Measurements from ENCODE around the gene PALB2. TPM values are rescaled to one million over a fixed set of nuclear protein-coding genes. Genes with fewer than 3 reads are reported as not detected.

PALB2 gene
- total RNA-seq, 2 experiments from 2014 or later, result 3.8 to 5.1 TPM

DNA sequence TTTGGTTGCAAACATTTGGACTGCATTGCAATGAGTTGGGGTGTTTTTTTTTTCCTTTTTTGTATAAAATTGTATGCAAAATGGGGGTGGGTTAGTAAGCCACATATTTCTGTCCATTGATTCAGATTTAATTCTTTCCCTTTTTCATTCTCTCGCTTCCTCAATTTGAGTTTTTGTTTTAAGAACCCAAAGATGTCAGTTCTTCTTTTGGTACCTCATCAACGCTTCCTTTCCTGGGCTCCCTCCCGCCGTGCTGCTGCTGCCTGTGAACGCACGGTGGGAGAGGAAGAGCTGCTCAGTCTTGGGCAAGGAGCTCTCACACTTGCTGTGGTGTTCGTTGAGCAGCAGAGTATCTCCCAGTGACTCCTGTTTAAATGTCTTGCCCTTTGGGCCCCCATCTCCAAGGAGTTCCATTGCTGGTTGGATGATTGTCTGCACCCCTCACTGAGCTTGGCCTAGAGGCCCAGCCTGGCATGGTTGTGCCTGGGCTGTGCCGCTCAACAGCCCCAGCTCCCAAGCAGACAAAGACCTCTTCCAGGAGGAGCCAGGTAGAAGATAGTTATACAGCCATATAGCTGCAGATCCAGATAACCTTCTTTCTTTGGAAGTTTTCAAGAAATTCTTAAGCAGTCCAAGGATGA, 70.0 kb downstream of the PALB2 start:
- DNase-seq (peak in 2 of 14 experiments; percentile 11 to 21), ATAC-seq (ENCODE audit: poor library complexity) (no peak)
- H3K4me1 ChIP-seq (ENCODE audit: insufficient read depth, low read length), result no peaks in the 10 kb centered on the region
- no peaks in the 10 kb centered on the region for H3K9me3 ChIP-seq (ENCODE audit: control insufficient read depth in 1 of 2, insufficient read depth in 1 of 2, low read length in 2 of 2)
- ChIA-PET POLR2A (no interaction called here), CTCF (no interaction called here)
- Mint-ChIP-seq H3K4me1 (ENCODE audit: low read depth) (no peaks in the 10 kb centered on the region), H3K9me3 (no peaks in the 10 kb centered on the region), H3K36me3 (ENCODE audit: low read depth) (peaks cover 86% of the 10 kb centered on the region), H3K27me3 (no peaks in the 10 kb centered on the region), H3K27ac (no peak overlapping the region), H3K4me3 (no peak overlapping the region)
- no peak overlapping the region for H3K4me3 ChIP-seq (ENCODE audit: low read length)
- H3K36me3 ChIP-seq (ENCODE audit: insufficient read depth, low read length), result peaks cover 60% of the 10 kb centered on the region
- intact Hi-C loops (cut with DNase I, micrococcal nuclease), result no loop called here
- no peak overlapping the region for H3K27ac ChIP-seq (ENCODE audit: low read depth in 1 of 2, low read length in 2 of 2)
- no peaks in the 10 kb centered on the region for H3K27me3 ChIP-seq (ENCODE audit: control insufficient read depth in 1 of 2, insufficient read depth in 2 of 2, low read length in 2 of 2)
- TF ChIP-seq, protein P1, sequence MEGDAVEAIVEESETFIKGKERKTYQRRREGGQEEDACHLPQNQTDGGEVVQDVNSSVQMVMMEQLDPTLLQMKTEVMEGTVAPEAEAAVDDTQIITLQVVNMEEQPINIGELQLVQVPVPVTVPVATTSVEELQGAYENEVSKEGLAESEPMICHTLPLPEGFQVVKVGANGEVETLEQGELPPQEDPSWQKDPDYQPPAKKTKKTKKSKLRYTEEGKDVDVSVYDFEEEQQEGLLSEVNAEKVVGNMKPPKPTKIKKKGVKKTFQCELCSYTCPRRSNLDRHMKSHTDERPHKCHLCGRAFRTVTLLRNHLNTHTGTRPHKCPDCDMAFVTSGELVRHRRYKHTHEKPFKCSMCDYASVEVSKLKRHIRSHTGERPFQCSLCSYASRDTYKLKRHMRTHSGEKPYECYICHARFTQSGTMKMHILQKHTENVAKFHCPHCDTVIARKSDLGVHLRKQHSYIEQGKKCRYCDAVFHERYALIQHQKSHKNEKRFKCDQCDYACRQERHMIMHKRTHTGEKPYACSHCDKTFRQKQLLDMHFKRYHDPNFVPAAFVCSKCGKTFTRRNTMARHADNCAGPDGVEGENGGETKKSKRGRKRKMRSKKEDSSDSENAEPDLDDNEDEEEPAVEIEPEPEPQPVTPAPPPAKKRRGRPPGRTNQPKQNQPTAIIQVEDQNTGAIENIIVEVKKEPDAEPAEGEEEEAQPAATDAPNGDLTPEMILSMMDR (IDR thresholded peaks at IDR 0.05), result no peak

GRCh38 chr16:23567602-23568001, 73.5 kb downstream of the PALB2 start:
- DNase-seq (no peak), ATAC-seq (ENCODE audit: poor library complexity) (no peak)
- Histone ChIP-seq H3K27me3 (ENCODE audit: control insufficient read depth in 1 of 2, insufficient read depth in 2 of 2, low read length in 2 of 2) (no peaks in the 10 kb centered on the region), H3K9me3 (ENCODE audit: control insufficient read depth in 1 of 2, insufficient read depth in 1 of 2, low read length in 2 of 2) (no peaks in the 10 kb centered on the region), H3K4me1 (ENCODE audit: insufficient read depth, low read length) (no peaks in the 10 kb centered on the region), H3K4me3 (ENCODE audit: low read length) (no peak overlapping the region), H3K27ac (ENCODE audit: low read depth in 1 of 2, low read length in 2 of 2) (no peak overlapping the region), H3K36me3 (ENCODE audit: insufficient read depth, low read length) (peaks cover 88% of the 10 kb centered on the region)
- H3K36me3 Mint-ChIP-seq (ENCODE audit: low read depth), result peaks cover 91% of the 10 kb centered on the region
- POLR2A ChIA-PET, result no interaction called here
- no peaks in the 10 kb centered on the region for H3K9me3 Mint-ChIP-seq
- H3K27me3 Mint-ChIP-seq, result no peaks in the 10 kb centered on the region
- CTCF ChIA-PET, result no interaction called here
- H3K4me1 Mint-ChIP-seq (ENCODE audit: low read depth), result no peaks in the 10 kb centered on the region
- intact Hi-C loops (cut with DNase I, micrococcal nuclease), result no loop called here
- TF ChIP-seq, protein P1 (IDR thresholded peaks at IDR 0.05), result no peak
- no peak overlapping the region for H3K27ac Mint-ChIP-seq
- no peak overlapping the region for H3K4me3 Mint-ChIP-seq

GRCh38 chr16:23566724-23567123, 74.4 kb downstream of the PALB2 start:
- intact Hi-C loops (cut with DNase I, micrococcal nuclease), result no loop called here
- Histone ChIP-seq H3K27ac (ENCODE audit: low read depth in 1 of 2, low read length in 2 of 2) (no peak overlapping the region), H3K36me3 (ENCODE audit: insufficient read depth, low read length) (peaks cover 88% of the 10 kb centered on the region), H3K9me3 (ENCODE audit: control insufficient read depth in 1 of 2, insufficient read depth in 1 of 2, low read length in 2 of 2) (no peaks in the 10 kb centered on the region), H3K27me3 (ENCODE audit: control insufficient read depth in 1 of 2, insufficient read depth in 2 of 2, low read length in 2 of 2) (no peaks in the 10 kb centered on the region), H3K4me3 (ENCODE audit: low read length) (no peak overlapping the region), H3K4me1 (ENCODE audit: insufficient read depth, low read length) (no peaks in the 10 kb centered on the region)
- ChIA-PET POLR2A (no interaction called here), CTCF (no interaction called here)
- TF ChIP-seq, protein P1 (IDR thresholded peaks at IDR 0.05), result no peak
- no peak overlapping the region for H3K4me3 Mint-ChIP-seq
- H3K36me3 Mint-ChIP-seq (ENCODE audit: low read depth), result peaks cover 91% of the 10 kb centered on the region
- no peak for DNase-seq
- H3K27ac Mint-ChIP-seq, result no peak overlapping the region
- H3K4me1 Mint-ChIP-seq (ENCODE audit: low read depth), result no peaks in the 10 kb centered on the region
- no peaks in the 10 kb centered on the region for H3K9me3 Mint-ChIP-seq
- ATAC-seq (ENCODE audit: poor library complexity), result no peak
- no peaks in the 10 kb centered on the region for H3K27me3 Mint-ChIP-seq

Data from CD4-positive, alpha-beta T cell (primary cell).